SK-N-SH treated with all-trans-retinoic acid at 6 μM for 48 hours (cell line): ENCODE data around the gene PPP5C.

Experiments used
- ATAC-seq: fragments of 200-7000 bp; cut with Tn5 transposase; 3 replicates; pipeline ENCODE4 v1.9.1; 2020; ENCODE audit warnings: mild to moderate bottlenecking, moderate library complexity
- ARNTL ChIP-seq: fragments of 450-650 bp; formaldehyde crosslinking; IDR thresholded peaks from 2 replicates; pipeline ENCODE4 v1.5.0; 2020; ENCODE audit warnings: low read depth, mild to moderate bottlenecking, moderate library complexity, borderline replicate concordance
- BACH2 ChIP-seq: fragments of 250-450 bp; sonication (Bioruptor Pico); IDR thresholded peaks from 2 replicates; pipeline ENCODE4 v1.9.0; 2021; ENCODE audit warnings: mild to moderate bottlenecking, borderline replicate concordance
- ESRRG ChIP-seq: fragments of 250-450 bp; sonication (Bioruptor Pico); IDR thresholded peaks from 2 replicates; pipeline ENCODE4 v1.6.1; 2021; ENCODE audit warnings: mild to moderate bottlenecking
- GLIS3 ChIP-seq: fragments of 250-450 bp; sonication (Bioruptor Pico); IDR thresholded peaks from 2 replicates; pipeline ENCODE4 v1.5.0; 2020; ENCODE audit warnings: mild to moderate bottlenecking, moderate library complexity
- ISL1 ChIP-seq: fragments of 250-450 bp; sonication (Bioruptor Pico); IDR thresholded peaks from 2 replicates; pipeline ENCODE4 v2.1.2; 2022; ENCODE audit warnings: mild to moderate bottlenecking, moderate library complexity
- OSR1 ChIP-seq: fragments of 250-450 bp; sonication (Bioruptor Pico); IDR thresholded peaks from 2 replicates; pipeline ENCODE4 v1.8.0; 2022; ENCODE audit warnings: moderate library complexity, mild to moderate bottlenecking, inconsistent platforms
- PPARA ChIP-seq: fragments of 250-450 bp; sonication (Bioruptor Pico); IDR thresholded peaks from 2 replicates; pipeline ENCODE4 v1.5.0; 2020; ENCODE audit warnings: mild to moderate bottlenecking, borderline replicate concordance
- SNAI2 ChIP-seq: fragments of 250-450 bp; sonication (Bioruptor Pico); IDR thresholded peaks from 2 replicates; pipeline ENCODE4 v1.5.0; 2020; ENCODE audit warnings: mild to moderate bottlenecking, moderate library complexity
- TCF4 ChIP-seq: fragments of 250-450 bp; sonication (Bioruptor Pico); IDR thresholded peaks from 2 replicates; pipeline ENCODE4 v1.8.0; 2021; ENCODE audit warnings: mild to moderate bottlenecking, moderate library complexity, borderline replicate concordance
- TOX ChIP-seq: fragments of 250-450 bp; sonication (Bioruptor Pico); IDR thresholded peaks from 2 replicates; pipeline ENCODE4 v1.8.0; 2021; ENCODE audit warnings: mild to moderate bottlenecking, moderate library complexity, borderline replicate concordance
- ZC3H10 ChIP-seq: fragments of 250-450 bp; sonication (Bioruptor Pico); IDR thresholded peaks from 2 replicates; pipeline ENCODE4 v1.5.1; 2021; ENCODE audit warnings: mild to moderate bottlenecking, moderate library complexity
- ZFP3 ChIP-seq: fragments of 250-450 bp; sonication (Bioruptor Pico); IDR thresholded peaks from 2 replicates; pipeline ENCODE4 v1.5.0; 2020; ENCODE audit warnings: mild to moderate bottlenecking, moderate library complexity
- ZFP30 ChIP-seq: fragments of 450-650 bp; formaldehyde crosslinking; IDR thresholded peaks from 2 replicates; pipeline ENCODE4 v1.5.0; 2022; ENCODE audit warnings: mild to moderate bottlenecking, moderate library complexity
- ZNF70 ChIP-seq: fragments of 450-650 bp; formaldehyde crosslinking; IDR thresholded peaks from 2 replicates; pipeline ENCODE4 v1.5.0; 2020; ENCODE audit warnings: mild to moderate bottlenecking, moderate library complexity
- ZNF8 ChIP-seq: fragments of 450-650 bp; formaldehyde crosslinking; IDR thresholded peaks from 2 replicates; pipeline ENCODE4 v1.5.0; 2020; ENCODE audit warnings: mild to moderate bottlenecking, moderate library complexity
- TF ChIP-seq, protein P1 (sequence below): fragments of 250-450 bp; sonication (Bioruptor Pico); IDR thresholded peaks from 2 replicates; pipeline ENCODE4 v1.8.0; 2021; ENCODE audit warnings: low read depth, mild to moderate bottlenecking, moderate library complexity, borderline replicate concordance
- TF ChIP-seq, protein P2 (sequence below): fragments of 250-450 bp; sonication (Bioruptor Pico); IDR thresholded peaks from 2 replicates; pipeline ENCODE4 v1.5.0; 2020; ENCODE audit warnings: mild to moderate bottlenecking, moderate library complexity
- TF ChIP-seq, protein P3 (sequence below): fragments of 250-450 bp; sonication (Bioruptor Pico); IDR thresholded peaks from 2 replicates; pipeline ENCODE4 v1.5.1; 2020; ENCODE audit warnings: low read depth, mild to moderate bottlenecking, moderate library complexity
- TF ChIP-seq, protein P4 (sequence below): fragments of 250-450 bp; sonication (Bioruptor Pico); IDR thresholded peaks from 2 replicates; pipeline ENCODE4 v1.8.0; 2020; ENCODE audit warnings: mild to moderate bottlenecking, moderate library complexity, borderline replicate concordance

Gene PPP5C

DNA sequence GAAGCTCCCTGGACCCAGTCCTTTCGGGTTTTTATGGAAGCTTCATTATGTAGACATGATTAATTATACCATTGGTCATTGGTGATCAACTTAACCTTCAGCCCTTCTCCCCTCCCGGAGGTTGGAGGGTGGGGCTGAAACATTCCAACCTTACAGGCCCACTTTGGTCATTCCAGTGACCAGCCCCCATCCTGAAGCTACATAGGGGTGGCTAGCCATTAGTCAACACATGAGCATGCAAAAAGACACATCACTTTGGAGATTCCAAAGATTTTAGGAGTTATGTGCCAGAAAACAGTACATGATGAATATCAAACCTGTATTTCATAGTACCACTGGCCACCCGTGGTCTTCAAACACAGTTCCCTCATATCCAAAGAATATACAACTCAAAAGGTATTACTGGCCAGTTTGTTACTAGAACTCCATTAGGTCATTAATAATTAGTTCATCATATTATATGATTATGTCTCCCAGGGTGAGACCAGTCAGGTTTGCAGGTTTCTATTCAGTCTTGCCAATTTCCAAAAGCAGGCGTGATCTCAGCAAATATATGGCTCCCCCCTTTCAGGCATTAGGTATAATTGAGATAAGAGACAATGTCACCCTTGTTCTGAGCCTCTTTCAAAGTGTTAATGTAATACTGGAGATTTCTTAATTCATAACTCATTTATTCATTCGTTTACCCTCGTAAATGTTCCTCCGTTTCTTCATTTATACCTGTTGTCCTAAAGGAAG lies 11.1 kb downstream of the PPP5C start:
- TF ChIP-seq ZNF70 (no peak), ISL1 (CRISPR knock-in tag) (no peak), ZC3H10 (no peak), GLIS3 (CRISPR knock-in tag) (no peak), ZFP30 (CRISPR knock-in tag) (no peak), TOX (no peak), ZNF8 (no peak), BACH2 (no peak), ZFP3 (no peak), ESRRG (CRISPR knock-in tag) (no peak)
- TF ChIP-seq, protein P1, sequence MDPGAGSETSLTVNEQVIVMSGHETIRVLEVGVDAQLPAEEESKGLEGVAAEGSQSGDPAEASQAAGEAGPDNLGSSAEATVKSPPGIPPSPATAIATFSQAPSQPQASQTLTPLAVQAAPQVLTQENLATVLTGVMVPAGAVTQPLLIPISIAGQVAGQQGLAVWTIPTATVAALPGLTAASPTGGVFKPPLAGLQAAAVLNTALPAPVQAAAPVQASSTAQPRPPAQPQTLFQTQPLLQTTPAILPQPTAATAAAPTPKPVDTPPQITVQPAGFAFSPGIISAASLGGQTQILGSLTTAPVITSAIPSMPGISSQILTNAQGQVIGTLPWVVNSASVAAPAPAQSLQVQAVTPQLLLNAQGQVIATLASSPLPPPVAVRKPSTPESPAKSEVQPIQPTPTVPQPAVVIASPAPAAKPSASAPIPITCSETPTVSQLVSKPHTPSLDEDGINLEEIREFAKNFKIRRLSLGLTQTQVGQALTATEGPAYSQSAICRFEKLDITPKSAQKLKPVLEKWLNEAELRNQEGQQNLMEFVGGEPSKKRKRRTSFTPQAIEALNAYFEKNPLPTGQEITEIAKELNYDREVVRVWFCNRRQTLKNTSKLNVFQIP (CRISPR knock-in tag): no peak
- no peak; the same call in 2 of the 3 replicates for ATAC-seq

DNA sequence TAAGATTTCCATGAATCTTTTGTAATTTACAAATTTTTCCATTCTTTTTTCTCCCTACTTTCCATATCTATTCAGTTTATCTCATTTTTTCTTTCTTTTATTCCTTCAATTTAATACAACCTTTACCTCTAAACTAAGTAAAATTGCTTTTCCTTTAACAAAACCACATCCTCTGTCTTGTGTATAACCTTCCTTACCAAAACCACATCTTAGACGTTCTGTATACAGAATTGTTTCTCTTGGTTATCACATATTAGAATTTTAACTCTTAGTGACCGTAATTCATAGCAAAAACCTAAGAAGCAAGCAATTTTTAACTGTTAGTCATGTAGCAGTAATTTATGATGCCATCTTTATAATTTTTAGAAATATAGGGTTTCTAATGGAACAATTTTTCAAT lies 15.0 kb downstream of the PPP5C start:
- ATAC-seq: peak; percentile 57
- TF ChIP-seq SNAI2 (CRISPR knock-in tag) (no peak), ISL1 (CRISPR knock-in tag) (no peak), ESRRG (CRISPR knock-in tag) (no peak), OSR1 (no peak), TOX (no peak), ZFP3 (no peak), ZC3H10 (no peak), ZFP30 (CRISPR knock-in tag) (no peak)
- TF ChIP-seq, protein P2, sequence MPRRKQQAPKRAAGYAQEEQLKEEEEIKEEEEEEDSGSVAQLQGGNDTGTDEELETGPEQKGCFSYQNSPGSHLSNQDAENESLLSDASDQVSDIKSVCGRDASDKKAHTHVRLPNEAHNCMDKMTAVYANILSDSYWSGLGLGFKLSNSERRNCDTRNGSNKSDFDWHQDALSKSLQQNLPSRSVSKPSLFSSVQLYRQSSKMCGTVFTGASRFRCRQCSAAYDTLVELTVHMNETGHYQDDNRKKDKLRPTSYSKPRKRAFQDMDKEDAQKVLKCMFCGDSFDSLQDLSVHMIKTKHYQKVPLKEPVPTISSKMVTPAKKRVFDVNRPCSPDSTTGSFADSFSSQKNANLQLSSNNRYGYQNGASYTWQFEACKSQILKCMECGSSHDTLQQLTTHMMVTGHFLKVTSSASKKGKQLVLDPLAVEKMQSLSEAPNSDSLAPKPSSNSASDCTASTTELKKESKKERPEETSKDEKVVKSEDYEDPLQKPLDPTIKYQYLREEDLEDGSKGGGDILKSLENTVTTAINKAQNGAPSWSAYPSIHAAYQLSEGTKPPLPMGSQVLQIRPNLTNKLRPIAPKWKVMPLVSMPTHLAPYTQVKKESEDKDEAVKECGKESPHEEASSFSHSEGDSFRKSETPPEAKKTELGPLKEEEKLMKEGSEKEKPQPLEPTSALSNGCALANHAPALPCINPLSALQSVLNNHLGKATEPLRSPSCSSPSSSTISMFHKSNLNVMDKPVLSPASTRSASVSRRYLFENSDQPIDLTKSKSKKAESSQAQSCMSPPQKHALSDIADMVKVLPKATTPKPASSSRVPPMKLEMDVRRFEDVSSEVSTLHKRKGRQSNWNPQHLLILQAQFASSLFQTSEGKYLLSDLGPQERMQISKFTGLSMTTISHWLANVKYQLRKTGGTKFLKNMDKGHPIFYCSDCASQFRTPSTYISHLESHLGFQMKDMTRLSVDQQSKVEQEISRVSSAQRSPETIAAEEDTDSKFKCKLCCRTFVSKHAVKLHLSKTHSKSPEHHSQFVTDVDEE (CRISPR knock-in tag): no peak
- TF ChIP-seq, protein P3, sequence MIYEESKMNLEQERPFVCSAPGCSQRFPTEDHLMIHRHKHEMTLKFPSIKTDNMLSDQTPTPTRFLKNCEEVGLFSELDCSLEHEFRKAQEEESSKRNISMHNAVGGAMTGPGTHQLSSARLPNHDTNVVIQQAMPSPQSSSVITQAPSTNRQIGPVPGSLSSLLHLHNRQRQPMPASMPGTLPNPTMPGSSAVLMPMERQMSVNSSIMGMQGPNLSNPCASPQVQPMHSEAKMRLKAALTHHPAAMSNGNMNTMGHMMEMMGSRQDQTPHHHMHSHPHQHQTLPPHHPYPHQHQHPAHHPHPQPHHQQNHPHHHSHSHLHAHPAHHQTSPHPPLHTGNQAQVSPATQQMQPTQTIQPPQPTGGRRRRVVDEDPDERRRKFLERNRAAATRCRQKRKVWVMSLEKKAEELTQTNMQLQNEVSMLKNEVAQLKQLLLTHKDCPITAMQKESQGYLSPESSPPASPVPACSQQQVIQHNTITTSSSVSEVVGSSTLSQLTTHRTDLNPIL (CRISPR knock-in tag): no peak

DNA sequence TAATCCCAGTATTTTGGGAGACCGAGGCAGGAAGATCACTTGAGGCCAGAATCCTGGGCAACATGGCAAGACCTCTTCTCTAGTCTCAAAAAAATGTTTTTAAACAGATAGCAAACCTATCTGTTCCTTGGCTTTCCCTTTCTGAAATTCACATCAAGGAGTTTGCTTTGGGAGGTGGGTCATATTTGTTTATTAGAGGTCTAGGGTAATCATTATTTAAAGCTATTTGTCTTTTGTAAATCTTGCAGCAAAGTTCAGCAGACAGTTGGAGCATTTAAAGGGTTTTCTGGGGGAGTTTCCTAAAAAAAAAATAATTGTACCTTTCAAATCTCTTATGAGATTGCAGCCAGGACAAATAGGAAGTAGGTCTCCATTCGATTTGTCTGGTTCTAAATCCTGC lies 17.5 kb downstream of the PPP5C start:
- no peak for ATAC-seq

More for the DNA sequence above, 17.5 kb downstream of the PPP5C start:
- TF ChIP-seq TCF4: no peak
- no peak for TF ChIP-seq SNAI2 (CRISPR knock-in tag)
- TF ChIP-seq ISL1 (CRISPR knock-in tag): no peak
- TF ChIP-seq, protein P4, sequence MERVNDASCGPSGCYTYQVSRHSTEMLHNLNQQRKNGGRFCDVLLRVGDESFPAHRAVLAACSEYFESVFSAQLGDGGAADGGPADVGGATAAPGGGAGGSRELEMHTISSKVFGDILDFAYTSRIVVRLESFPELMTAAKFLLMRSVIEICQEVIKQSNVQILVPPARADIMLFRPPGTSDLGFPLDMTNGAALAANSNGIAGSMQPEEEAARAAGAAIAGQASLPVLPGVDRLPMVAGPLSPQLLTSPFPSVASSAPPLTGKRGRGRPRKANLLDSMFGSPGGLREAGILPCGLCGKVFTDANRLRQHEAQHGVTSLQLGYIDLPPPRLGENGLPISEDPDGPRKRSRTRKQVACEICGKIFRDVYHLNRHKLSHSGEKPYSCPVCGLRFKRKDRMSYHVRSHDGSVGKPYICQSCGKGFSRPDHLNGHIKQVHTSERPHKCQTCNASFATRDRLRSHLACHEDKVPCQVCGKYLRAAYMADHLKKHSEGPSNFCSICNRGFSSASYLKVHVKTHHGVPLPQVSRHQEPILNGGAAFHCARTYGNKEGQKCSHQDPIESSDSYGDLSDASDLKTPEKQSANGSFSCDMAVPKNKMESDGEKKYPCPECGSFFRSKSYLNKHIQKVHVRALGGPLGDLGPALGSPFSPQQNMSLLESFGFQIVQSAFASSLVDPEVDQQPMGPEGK (CRISPR knock-in tag): no peak
- TF ChIP-seq GLIS3 (CRISPR knock-in tag): no peak
- no peak for TF ChIP-seq ZNF8
- no peak for TF ChIP-seq ARNTL (CRISPR knock-in tag)
- TF ChIP-seq TOX: no peak
- no peak for TF ChIP-seq PPARA
- TF ChIP-seq, protein P2 (CRISPR knock-in tag): no peak
